Measurements from ENCODE around the gene ADCYAP1.

ADCYAP1 gene

GRCh38 chr18:911025-911424 is 6.4 kb downstream of the ADCYAP1 start:
- DNase-seq, result no peak

GRCh38 chr18:911486-911885 is 6.8 kb downstream of the ADCYAP1 start:
- no peak for DNase-seq

GRCh38 chr18:916562-916961 is 11.9 kb downstream of the ADCYAP1 start:
- no peak for DNase-seq

- no peak for DNase-seq
These were observed 14.4 kb downstream of the ADCYAP1 start for GRCh38 chr18:919078-919477.

GRCh38 chr18:923144-923866 is 18.6 kb downstream of the ADCYAP1 start:
- no peak for DNase-seq

GRCh38 chr18:924987-925386 is 20.3 kb downstream of the ADCYAP1 start:
- DNase-seq, result no peak

- DNase-seq, result no peak
These were observed 22.3 kb downstream of the ADCYAP1 start for GRCh38 chr18:926946-927345.

GRCh38 chr18:933082-933481 is 28.4 kb downstream of the ADCYAP1 start:
- DNase-seq, result no peak

- peak; percentile 38 to 59 for DNase-seq
These were observed 30.0 kb downstream of the ADCYAP1 start for GRCh38 chr18:934518-935133.

- DNase-seq, result no peak
These were observed 32.3 kb downstream of the ADCYAP1 start for GRCh38 chr18:936941-937340.

- DNase-seq, result no peak
These were observed 34.5 kb downstream of the ADCYAP1 start for GRCh38 chr18:939166-939565.

GRCh38 chr18:939958-940357 is 35.3 kb downstream of the ADCYAP1 start:
- no peak for DNase-seq

GRCh38 chr18:941331-941730 is 36.7 kb downstream of the ADCYAP1 start:
- no peak for DNase-seq

GRCh38 chr18:944440-944839 is 39.8 kb downstream of the ADCYAP1 start:
- DNase-seq, result no peak

GRCh38 chr18:949724-950631 is 45.3 kb downstream of the ADCYAP1 start:
- no peak for DNase-seq

GRCh38 chr18:950882-951495 is 46.3 kb downstream of the ADCYAP1 start:
- DNase-seq, result no peak

- no peak for DNase-seq
These were observed 50.9 kb downstream of the ADCYAP1 start for GRCh38 chr18:955384-956066.

- DNase-seq, result no peak
These were observed 53.2 kb downstream of the ADCYAP1 start for GRCh38 chr18:957829-958228.

GRCh38 chr18:959854-960253 is 55.2 kb downstream of the ADCYAP1 start:
- no peak for DNase-seq
